Thyroid gland (tissue), 4 donors: ENCODE results near the gene CDH22.

Experiments
- POLR2A ChIP-seq, 2 donors: fragments of 450-650 bp; IDR thresholded peaks; one replicate each; pipeline ENCODE4 v1.6.1; 2017; ENCODE audit warnings: antibody characterized with exemption in 2 of 2, mild to moderate bottlenecking in 2 of 2, moderate library complexity in 1 of 2
- TF ChIP-seq, protein P1 (sequence below), 6 experiments: fragments of 200-600 bp in 3 of 6; fragments of 450-650 bp in 3 of 6; sonication (generic) in 3 of 6; IDR thresholded peaks; one replicate each; pipeline ENCODE4 v1.5.1; 2016 to 2019; ENCODE audit warnings: antibody characterized with exemption in 6 of 6, mild to moderate bottlenecking in 2 of 6, inconsistent platforms in 1 of 6, moderate library complexity in 1 of 6

GRCh38 chr20:46260480-46260879 lies 47.8 kb downstream of the CDH22 start:
- no peak for TF ChIP-seq POLR2A (IDR thresholded peaks at IDR 0.05)
- TF ChIP-seq, protein P1, sequence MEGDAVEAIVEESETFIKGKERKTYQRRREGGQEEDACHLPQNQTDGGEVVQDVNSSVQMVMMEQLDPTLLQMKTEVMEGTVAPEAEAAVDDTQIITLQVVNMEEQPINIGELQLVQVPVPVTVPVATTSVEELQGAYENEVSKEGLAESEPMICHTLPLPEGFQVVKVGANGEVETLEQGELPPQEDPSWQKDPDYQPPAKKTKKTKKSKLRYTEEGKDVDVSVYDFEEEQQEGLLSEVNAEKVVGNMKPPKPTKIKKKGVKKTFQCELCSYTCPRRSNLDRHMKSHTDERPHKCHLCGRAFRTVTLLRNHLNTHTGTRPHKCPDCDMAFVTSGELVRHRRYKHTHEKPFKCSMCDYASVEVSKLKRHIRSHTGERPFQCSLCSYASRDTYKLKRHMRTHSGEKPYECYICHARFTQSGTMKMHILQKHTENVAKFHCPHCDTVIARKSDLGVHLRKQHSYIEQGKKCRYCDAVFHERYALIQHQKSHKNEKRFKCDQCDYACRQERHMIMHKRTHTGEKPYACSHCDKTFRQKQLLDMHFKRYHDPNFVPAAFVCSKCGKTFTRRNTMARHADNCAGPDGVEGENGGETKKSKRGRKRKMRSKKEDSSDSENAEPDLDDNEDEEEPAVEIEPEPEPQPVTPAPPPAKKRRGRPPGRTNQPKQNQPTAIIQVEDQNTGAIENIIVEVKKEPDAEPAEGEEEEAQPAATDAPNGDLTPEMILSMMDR (IDR thresholded peaks at IDR 0.05): no peak
